ENCODE measurements around the gene GADD45GIP1.
"Not testable (repeated sequence)": the region's sequence is repeated elsewhere in the genome, so short reads cannot be mapped to it uniquely, and the experiment has no call there.

GADD45GIP1 gene

GRCh38 chr19:12938779-12939601, 18.0 kb downstream of the GADD45GIP1 start:
- no peak for DNase-seq

DNA sequence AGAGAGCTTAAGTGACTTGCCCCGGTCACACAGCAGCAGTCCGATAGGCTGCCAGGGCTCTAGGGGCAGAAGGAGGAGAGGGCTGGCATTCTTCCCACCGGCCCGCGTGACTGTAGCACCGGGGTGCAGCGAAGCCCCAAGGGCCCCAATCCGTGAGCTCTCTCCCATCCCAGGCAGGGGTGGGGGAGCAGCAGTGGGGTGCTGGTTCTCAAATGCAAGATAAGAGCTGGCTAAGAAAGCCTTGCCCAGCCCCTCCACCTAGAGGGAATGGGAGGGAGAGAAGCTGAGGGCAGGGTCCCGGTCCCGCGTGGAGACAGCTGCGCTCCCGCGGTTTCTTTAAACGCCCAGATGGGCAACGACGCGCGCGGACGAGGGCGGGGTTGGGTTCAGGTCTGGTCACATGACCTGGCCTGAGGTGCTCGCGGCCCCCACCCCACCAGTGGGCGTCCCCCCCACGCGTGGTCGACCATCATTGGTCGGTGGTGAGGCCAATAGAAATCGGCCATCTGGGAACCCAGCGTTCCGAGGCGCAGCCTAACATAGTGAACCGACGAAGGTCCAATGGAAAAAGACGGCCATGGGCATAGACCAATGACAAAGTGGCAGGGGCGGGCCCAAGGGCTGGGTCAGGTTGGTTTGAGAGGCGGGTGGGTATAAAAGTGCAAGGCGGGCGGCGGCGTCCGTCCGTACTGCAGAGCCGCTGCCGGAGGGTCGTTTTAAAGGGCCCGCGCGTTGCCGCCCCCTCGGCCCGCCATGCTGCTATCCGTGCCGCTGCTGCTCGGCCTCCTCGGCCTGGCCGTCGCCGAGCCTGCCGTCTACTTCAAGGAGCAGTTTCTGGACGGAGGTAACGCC, 18.9 kb downstream of the GADD45GIP1 start, which contains the start of gene CALR:
Gene CALR (plus strand): TSS at position 683 of the 852 bp plus-strand sequence. CDS start 71 bp downstream, at position 754.
- DNase-seq = peak; percentile 97 to 98

- peak; percentile 87 to 92 for DNase-seq
These were observed 19.7 kb downstream of the GADD45GIP1 start for GRCh38 chr19:12937093-12937926.

GRCh38 chr19:12936582-12936981, 20.4 kb downstream of the GADD45GIP1 start:
- no peak for DNase-seq

DNA sequence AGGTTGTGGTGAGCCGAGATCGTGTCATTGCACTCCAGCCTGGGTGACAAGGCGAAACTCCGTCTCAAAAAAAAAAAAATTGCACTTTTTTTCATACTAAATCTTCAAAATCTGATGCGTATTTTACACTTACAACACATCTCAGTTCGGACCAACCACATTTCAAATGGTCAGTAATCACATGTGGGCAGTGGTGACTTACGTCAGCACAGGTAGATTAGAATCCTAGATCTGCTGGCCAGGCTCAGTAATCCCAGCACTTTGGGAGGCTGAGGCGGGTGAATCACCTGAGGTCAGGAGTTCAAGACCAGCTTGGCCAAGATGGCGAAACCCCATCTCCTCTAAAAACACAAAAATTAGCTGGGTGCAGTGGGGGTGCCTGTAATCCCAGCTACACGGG, 22.0 kb downstream of the GADD45GIP1 start:
- no peak for DNase-seq

- DNase-seq = peak; percentile 76 to 79
These were observed 23.5 kb downstream of the GADD45GIP1 start, which contains the start of gene FARSA for GRCh38 chr19:12933287-12934072. Gene FARSA, minus strand, starts transcription at chr19:12933711. Its CDS starts 15 bp downstream, at chr19:12933696.

- DNase-seq = no peak
These were observed 24.4 kb downstream of the GADD45GIP1 start for GRCh38 chr19:12932392-12933286.

GRCh38 chr19:12930002-12930645, 26.9 kb downstream of the GADD45GIP1 start:
- no peak for DNase-seq

DNA sequence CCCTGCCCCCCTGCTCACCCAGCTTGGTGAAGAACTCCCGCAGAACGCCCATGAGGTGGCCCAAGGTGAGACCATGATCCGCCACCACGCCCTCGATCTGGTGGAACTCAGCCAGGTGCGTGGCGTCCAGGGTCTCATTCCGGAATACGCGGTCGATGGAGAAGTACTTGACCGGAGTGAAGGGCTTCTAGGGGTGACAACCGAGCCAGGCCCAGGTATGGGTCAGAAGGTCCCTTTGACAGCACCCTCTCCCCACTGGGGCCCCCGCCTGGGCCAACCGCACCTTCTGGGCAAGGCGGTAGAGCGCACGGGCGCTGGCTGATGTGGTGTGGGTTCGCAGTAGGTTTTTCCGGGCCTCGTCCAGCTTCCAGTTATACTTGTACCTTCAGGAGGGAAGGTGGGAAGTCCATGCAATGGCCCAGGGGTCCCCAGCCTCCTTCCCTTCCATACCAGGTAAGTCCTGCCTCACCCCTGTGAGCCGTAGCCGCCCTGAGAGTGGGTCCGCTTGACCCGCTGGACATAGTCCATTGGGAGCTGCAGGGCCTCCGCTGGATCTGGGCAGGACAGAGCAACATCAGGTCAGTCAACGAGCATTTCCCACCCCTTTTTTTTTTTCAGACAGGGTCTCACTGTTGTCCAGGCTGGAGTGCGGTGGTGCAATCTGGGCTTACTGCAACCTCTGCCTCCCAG, 32.3 kb downstream of the GADD45GIP1 start:
- no peak for DNase-seq

- DNase-seq = no peak
These were observed 34.1 kb downstream of the GADD45GIP1 start for GRCh38 chr19:12922959-12923358.

- no peak for DNase-seq
These were observed 36.0 kb downstream of the GADD45GIP1 start for GRCh38 chr19:12921047-12921446.

DNA sequence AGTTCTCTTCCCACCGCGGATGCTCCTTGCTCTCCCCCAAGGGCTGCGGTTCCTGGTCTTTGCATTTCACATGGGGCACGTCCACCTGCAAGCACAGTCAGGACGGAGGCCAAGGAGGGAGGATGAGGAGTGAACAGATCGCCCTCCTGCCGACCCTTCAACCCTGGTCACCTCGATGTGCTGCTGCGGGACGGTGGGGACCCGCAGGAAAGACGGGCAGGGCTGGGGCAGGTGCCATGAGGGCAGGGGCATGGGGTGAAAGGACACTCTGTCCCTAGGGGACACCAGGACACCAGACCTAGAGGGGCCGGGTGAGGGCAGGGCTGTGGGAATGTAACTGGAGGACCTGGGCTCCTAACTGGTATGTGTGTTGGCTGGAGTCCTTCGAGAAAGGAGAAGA, 38.8 kb downstream of the GADD45GIP1 start:
- DNase-seq = no peak

- DNase-seq = not testable (repeated sequence)
These were observed 41.2 kb downstream of the GADD45GIP1 start for GRCh38 chr19:12915860-12916259.

GRCh38 chr19:12913851-12914690, 43.0 kb downstream of the GADD45GIP1 start:
- DNase-seq = peak; percentile 94 to 96

GRCh38 chr19:12913011-12913561, 43.9 kb downstream of the GADD45GIP1 start:
- no peak for DNase-seq

DNA sequence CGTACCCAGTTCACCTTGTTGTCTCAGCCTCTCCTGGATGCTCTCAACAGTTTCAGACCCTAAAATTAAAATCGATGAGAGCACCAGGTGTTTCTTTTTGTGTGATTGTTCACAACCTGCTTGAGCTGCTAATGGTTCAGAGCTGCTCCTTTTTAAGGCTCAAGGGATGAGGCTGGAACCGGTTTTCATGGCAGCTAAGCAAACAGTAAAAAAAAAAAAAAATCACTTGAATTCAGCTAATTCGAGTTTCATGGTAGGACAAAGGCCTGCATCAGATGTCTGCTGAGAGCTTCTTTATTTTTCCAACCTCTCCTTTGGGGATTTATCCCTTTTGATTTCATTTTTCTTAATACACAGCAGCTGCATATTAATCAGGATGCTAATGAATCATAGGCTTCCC, 44.5 kb downstream of the GADD45GIP1 start:
- DNase-seq = no peak

DNA sequence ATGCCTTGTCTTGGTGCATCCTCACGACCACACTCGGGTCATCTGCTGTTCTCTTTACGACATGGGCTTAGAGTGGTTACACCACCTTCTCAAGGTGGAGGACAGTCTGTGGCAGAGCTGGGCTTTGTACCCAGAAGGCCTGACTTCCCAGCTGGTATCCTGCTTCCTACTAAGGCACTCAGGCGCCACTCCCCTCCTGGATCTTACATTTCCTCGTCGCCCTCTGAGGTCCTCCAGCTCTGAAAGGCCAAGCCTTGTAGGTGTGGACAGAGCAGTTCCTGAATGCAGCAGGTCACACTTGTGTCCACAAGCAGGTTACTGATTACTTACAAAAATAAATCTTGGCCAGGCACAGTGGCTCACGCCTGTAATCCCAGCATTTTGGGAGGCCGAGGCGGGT, 49.9 kb downstream of the GADD45GIP1 start:
- DNase-seq = no peak

All from AML-193 (cell line).